HCT116 (cell line): ENCODE results near the gene GADD45A. TPM values are rescaled to one million over a fixed set of nuclear protein-coding genes. Genes with fewer than 3 reads are reported as not detected.
A peak's percentile ranks its signal among the peaks of the same experiment; 100 is the strongest.

Experiments used
- ATAC-seq: fragments of 200-7000 bp; cut with Tn5 transposase; 2 replicates; pipeline ENCODE4 v1.9.1; 2020; ENCODE audit warnings: mild to moderate bottlenecking, moderate library complexity
- BruUV-seq: library from RNA; stranded (reverse); fragments of 400-500 nt; replicated peaks from 2 replicates; lab custom pipeline; 2021; lab: Mats Ljungman, UMichigan
- CTCF ChIA-PET: fragments of 300-600 bp; sonication (Branson Sonifier 250); formaldehyde crosslinking; loops from one replicate; lab custom pipeline; 2021; ENCODE audit warnings: antibody characterized with exemption; lab: Charles Lee
- POLR2A ChIA-PET: fragments of 300-600, 350-600 bp; sonication (Branson Sonifier 250); formaldehyde crosslinking; loops from one replicate; lab custom pipeline; 2021; ENCODE audit warnings: antibody characterized with exemption; lab: Charles Lee
- RAD21 ChIA-PET, 2 experiments: fragments of 300-600 bp; sonication (Branson Sonifier 250); formaldehyde crosslinking; loops; one replicate each; lab custom pipeline; 2023; ENCODE audit warnings: low total read pairs in 2 of 2; ENCODE audit not compliant: uncharacterized antibody in 2 of 2, unreplicated experiment in 2 of 2, low non-redundant PET in 1 of 2; lab: Charles Lee
- DNase-seq: peaks from one replicate; pipeline ENCODE4 v3.0.0-alpha.2; 2010; ENCODE audit warnings: low read depth, low spot score
- H2AFZ ChIP-seq: fragments of 200-600 bp; shearing (Covaris generic), sonication (generic); 2 replicates; pipeline ENCODE4 v1.6.1; 2017; ENCODE audit warnings: low read depth, mixed run types, mixed read lengths, antibody characterized with exemption, low read length; ENCODE audit not compliant: poor library complexity, severe bottlenecking
- H3K27ac ChIP-seq: 2 replicates; pipeline ENCODE4 v1.5.1; 2012; ENCODE audit warnings: low read depth, low read length
- H3K27me3 ChIP-seq: fragments of 200-600 bp; sonication (generic); 2 replicates; pipeline ENCODE4 v1.6.1; 2016; ENCODE audit warnings: mixed run types, low read length, mixed read lengths; ENCODE audit not compliant: insufficient read depth
- H3K36me3 ChIP-seq, 2 experiments: fragments of 200-500 bp in 1 of 2; fragments of 200-600 bp in 1 of 2; sonication (Bioruptor generic) in 1 of 2; sonication (generic) in 1 of 2; 2 replicates each; pipeline versions ENCODE4 v1.5.1 to v1.6.1; 2014 to 2016; ENCODE audit warnings: low read length in 2 of 2, inconsistent platforms in 1 of 2, mixed read lengths in 1 of 2, mixed run types in 1 of 2; ENCODE audit not compliant: insufficient read depth in 2 of 2, control insufficient read depth in 1 of 2
- H3K4me1 ChIP-seq, 2 experiments: fragments of 200-600 bp in 1 of 2; sonication (generic) in 1 of 2; 2 replicates each; pipeline versions ENCODE4 v1.5.1 to v1.6.1; 2012 to 2017; ENCODE audit warnings: low read length in 2 of 2, inconsistent platforms in 1 of 2, mild to moderate bottlenecking in 1 of 2, mixed read lengths in 1 of 2, mixed run types in 1 of 2, moderate library complexity in 1 of 2; ENCODE audit not compliant: insufficient read depth in 2 of 2, control insufficient read depth in 1 of 2
- H3K4me2 ChIP-seq: fragments of 200-600 bp; sonication (generic); 2 replicates; pipeline ENCODE4 v1.6.1; 2017; ENCODE audit warnings: mixed run types, low read length, mixed read lengths
- H3K4me3 ChIP-seq, 2 experiments: fragments of 200-600 bp in 1 of 2; sonication (generic) in 1 of 2; replicated peaks in 1 of 2; 2 replicates each; pipeline ENCODE4 v1.5.1; 2011 to 2016; ENCODE audit warnings: low read length in 2 of 2, control low read depth in 1 of 2, low read depth in 1 of 2, mild to moderate bottlenecking in 1 of 2, mixed read lengths in 1 of 2, mixed run types in 1 of 2
- H3K79me2 ChIP-seq: fragments of 200-600 bp; sonication (generic); 2 replicates; pipeline ENCODE4 v1.6.1; 2017; ENCODE audit warnings: mild to moderate bottlenecking, mixed run types, low read length, moderate library complexity, mixed read lengths; ENCODE audit not compliant: insufficient read depth
- H3K9ac ChIP-seq: fragments of 200-600 bp; sonication (generic); 2 replicates; pipeline ENCODE4 v1.6.1; 2016; ENCODE audit warnings: low read length, mixed read lengths
- H3K9me2 ChIP-seq: fragments of 200-600 bp; sonication (generic), shearing (Covaris generic); 2 replicates; pipeline ENCODE4 v1.6.1; 2017; ENCODE audit warnings: mixed run types, mild to moderate bottlenecking, moderate library complexity; ENCODE audit not compliant: insufficient read depth
- H3K9me3 ChIP-seq, 2 experiments: fragments of 200-500 bp in 1 of 2; fragments of 200-600 bp in 1 of 2; sonication (Bioruptor generic) in 1 of 2; sonication (generic) in 1 of 2; 2 replicates each; pipeline ENCODE4 v1.6.1; 2014 to 2017; ENCODE audit warnings: low read length in 2 of 2, mixed read lengths in 2 of 2, inconsistent platforms in 1 of 2, low read depth in 1 of 2, mild to moderate bottlenecking in 1 of 2, mixed run types in 1 of 2, moderate library complexity in 1 of 2; ENCODE audit not compliant: control insufficient read depth in 1 of 2, insufficient read depth in 1 of 2
- H4K20me1 ChIP-seq: fragments of 200-600 bp; sonication (generic), shearing (Covaris generic); 2 replicates; pipeline ENCODE4 v1.6.1; 2017; ENCODE audit warnings: mixed run types, mild to moderate bottlenecking, moderate library complexity; ENCODE audit not compliant: insufficient read depth
- ATF3 ChIP-seq: IDR thresholded peaks from 2 replicates; pipeline ENCODE4 v1.6.1; 2012
- CBX3 ChIP-seq: IDR thresholded peaks from 2 replicates; pipeline ENCODE4 v1.6.1; 2012; ENCODE audit warnings: low read depth
- CTCF ChIP-seq, 3 experiments: fragments of 200-600 bp in 1 of 3; sonication (generic) in 1 of 3; IDR thresholded peaks in 2 of 3; conservative IDR thresholded peaks in 1 of 3; 2 replicates each; pipeline ENCODE4 v1.5.1; 2012 to 2017; ENCODE audit warnings: low read depth in 2 of 3, low read length in 2 of 3, antibody characterized with exemption in 1 of 3, borderline replicate concordance in 1 of 3, control low read depth in 1 of 3, mild to moderate bottlenecking in 1 of 3, mixed read lengths in 1 of 3, mixed run types in 1 of 3, moderate library complexity in 1 of 3; ENCODE audit not compliant: insufficient read depth in 1 of 3
- EZH2 ChIP-seq: fragments of 200-600 bp; sonication (generic); IDR thresholded peaks from 2 replicates; pipeline ENCODE4 v1.6.1; 2017; ENCODE audit warnings: antibody characterized with exemption, mixed run types
- EZH2phosphoT487 ChIP-seq: fragments of 200-600 bp; IDR thresholded peaks from 2 replicates; pipeline ENCODE4 v1.6.1; 2018; ENCODE audit warnings: antibody characterized with exemption, borderline replicate concordance
- MAX ChIP-seq: IDR thresholded peaks from 2 replicates; pipeline ENCODE4 v1.6.1; 2012
- REST ChIP-seq: IDR thresholded peaks from 2 replicates; pipeline ENCODE4 v1.6.1; 2012; ENCODE audit warnings: low read depth
- SIN3A ChIP-seq: IDR thresholded peaks from 2 replicates; pipeline ENCODE4 v1.6.1; 2012; ENCODE audit warnings: low read depth
- SP1 ChIP-seq: IDR thresholded peaks from 2 replicates; pipeline ENCODE4 v1.6.1; 2012; ENCODE audit warnings: low read depth
- TCF7L2 ChIP-seq: IDR thresholded peaks from 2 replicates; pipeline ENCODE4 v1.7.0; 2011; ENCODE audit warnings: borderline replicate concordance, inconsistent platforms; ENCODE audit not compliant: insufficient read depth, insufficient read length; ENCODE audit errors: extremely low read depth
- YY1 ChIP-seq: IDR thresholded peaks from 2 replicates; pipeline ENCODE4 v1.6.1; 2011; ENCODE audit warnings: low read length, low read depth, moderate library complexity, mild to moderate bottlenecking; ENCODE audit not compliant: insufficient replicate concordance; ENCODE audit errors: extremely low read depth
- ZBTB33 ChIP-seq: IDR thresholded peaks from 2 replicates; pipeline ENCODE4 v1.6.1; 2011; ENCODE audit warnings: mild to moderate bottlenecking, low read length, moderate library complexity; ENCODE audit not compliant: insufficient replicate concordance; ENCODE audit errors: extremely low read depth
- intact Hi-C: fragments of 100-400 bp; cut with micrococcal nuclease; formaldehyde crosslinking; loops from 2 replicates; pipeline ENCODE4 v1.10.0; 2022
- total RNA-seq: library from RNA; stranded (reverse); gene quantifications from one replicate; pipeline ENCODE4 v1.2.1, GENCODE V29; 2021; ENCODE audit not compliant: unreplicated experiment

GADD45A gene
- total RNA-seq, 1 experiment from 2014 or later = 105 TPM

- TF ChIP-seq CTCF (IDR thresholded peaks at IDR 0.05 in 2 of 3, conservative IDR thresholded peaks at IDR 0.05 in 1 of 3; ENCODE audit: borderline replicate concordance in 1 of 3, insufficient read depth in 1 of 3, low read depth in 2 of 3, low read length in 2 of 3) (no peak), TCF7L2 (peak; percentile 77), YY1 (peak; percentile 30), CBX3 (peak; percentile 52)
These were observed 1.5 kb downstream of the GADD45A start (continued) for GRCh38 chr1:67686267-67687197.

- H3K27me3 ChIP-seq = no peaks in the 10 kb centered on the region
- ChIA-PET CTCF (interaction anchor here (0.9 to 1.0 kb wide), 2 partner anchors 14 to 73 kb away, joined by 4 read pairs; no protein-coding TSS in a partner anchor), RAD21 (interaction anchor here in 1 of 2 experiments (3.0 kb wide), 1 partner anchor 73 kb away, joined by 10 read pairs; no protein-coding TSS in a partner anchor), POLR2A (interaction anchor here (0.8 to 6.3 kb wide), 7 partner anchors 14 to 148 kb away, joined by 3 to 50 read pairs (median 4); no protein-coding TSS in a partner anchor)
- intact Hi-C loops = loop anchor here (2.0 to 10.0 kb wide), 4 partner anchors 62 to 698 kb away; partner anchors contain the start of gene GNG12
- H3K4me3 ChIP-seq = peak overlapping the region; percentile 91
- no peaks in the 10 kb centered on the region for H3K9me3 ChIP-seq
- H3K36me3 ChIP-seq = peaks cover 15 to 17% of the 10 kb centered on the region in 2 experiments
- H3K79me2 ChIP-seq = peaks cover 31% of the 10 kb centered on the region
- H4K20me1 ChIP-seq = peaks cover 4% of the 10 kb centered on the region; the same call in 1 of the 2 replicates
- no peak for TF ChIP-seq REST
- TF ChIP-seq EZH2 = no peak
- TF ChIP-seq SP1 = no peak
- TF ChIP-seq CBX3 = no peak; the same call in 1 of the 2 replicates
- TF ChIP-seq EZH2phosphoT487 = no peak
- no peak for TF ChIP-seq ATF3
- TF ChIP-seq MAX = no peak
- TF ChIP-seq SIN3A = no peak
- no peak for TF ChIP-seq ZBTB33
- no peak for TF ChIP-seq TCF7L2
- H3K4me1 ChIP-seq = peaks cover 28 to 56% of the 10 kb centered on the region in 2 experiments
- DNase-seq (no peak), ATAC-seq (no peak)
- H2AFZ ChIP-seq = no peak overlapping the region
- no peaks in the 10 kb centered on the region for H3K9me2 ChIP-seq
- peak overlapping the region; percentile 90 for H3K4me2 ChIP-seq
- H3K9ac ChIP-seq = peak overlapping the region; percentile 96
- BruUV-seq = TSS peak; percentile 68
- peak overlapping the region; percentile 98; the same call in 1 of the 2 replicates for H3K27ac ChIP-seq
These were observed 2.2 kb downstream of the GADD45A start for GRCh38 chr1:67687198-67687545.
